ENCODE data around the gene DELE1. TPM values are rescaled to one million over a fixed set of nuclear protein-coding genes. Genes with fewer than 3 reads are reported as not detected.
A peak's percentile ranks its signal among the peaks of the same experiment; 100 is the strongest.

Gene DELE1
- total RNA-seq, 4 donors from 2014 or later = 24.7 to 102 (median 45.8) TPM

GRCh38 chr5:141881886-141882285 lies 41.8 kb upstream of the DELE1 start:
- H3K27ac ChIP-seq = peak overlapping the region; percentile 7 to 8
- H3K27me3 ChIP-seq = peaks cover 9% of the 10 kb centered on the region in 2 donors
- no peaks in the 10 kb centered on the region for H3K36me3 ChIP-seq
- H3K4me3 ChIP-seq = no peak overlapping the region
- peaks cover 0 to 12% of the 10 kb centered on the region in 2 donors for H3K4me1 ChIP-seq
- no peak for DNase-seq
- TF ChIP-seq, protein P1, sequence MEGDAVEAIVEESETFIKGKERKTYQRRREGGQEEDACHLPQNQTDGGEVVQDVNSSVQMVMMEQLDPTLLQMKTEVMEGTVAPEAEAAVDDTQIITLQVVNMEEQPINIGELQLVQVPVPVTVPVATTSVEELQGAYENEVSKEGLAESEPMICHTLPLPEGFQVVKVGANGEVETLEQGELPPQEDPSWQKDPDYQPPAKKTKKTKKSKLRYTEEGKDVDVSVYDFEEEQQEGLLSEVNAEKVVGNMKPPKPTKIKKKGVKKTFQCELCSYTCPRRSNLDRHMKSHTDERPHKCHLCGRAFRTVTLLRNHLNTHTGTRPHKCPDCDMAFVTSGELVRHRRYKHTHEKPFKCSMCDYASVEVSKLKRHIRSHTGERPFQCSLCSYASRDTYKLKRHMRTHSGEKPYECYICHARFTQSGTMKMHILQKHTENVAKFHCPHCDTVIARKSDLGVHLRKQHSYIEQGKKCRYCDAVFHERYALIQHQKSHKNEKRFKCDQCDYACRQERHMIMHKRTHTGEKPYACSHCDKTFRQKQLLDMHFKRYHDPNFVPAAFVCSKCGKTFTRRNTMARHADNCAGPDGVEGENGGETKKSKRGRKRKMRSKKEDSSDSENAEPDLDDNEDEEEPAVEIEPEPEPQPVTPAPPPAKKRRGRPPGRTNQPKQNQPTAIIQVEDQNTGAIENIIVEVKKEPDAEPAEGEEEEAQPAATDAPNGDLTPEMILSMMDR (IDR thresholded peaks at IDR 0.05) = no peak
- no peak for TF ChIP-seq POLR2A (IDR thresholded peaks at IDR 0.05)
- no peaks in the 10 kb centered on the region for H3K9me3 ChIP-seq
- intact Hi-C loops (cut with DNase I; ENCODE audit: low total_unique reads) = loop anchor here (5.0 kb wide), 1 partner anchor 180 kb away; no protein-coding TSS in a partner anchor

GRCh38 chr5:141882594-141883183 lies 41.0 kb upstream of the DELE1 start:
- Histone ChIP-seq H3K27me3 (peaks cover 1 to 3% of the 10 kb centered on the region in 2 donors), H3K4me3 (no peak overlapping the region), H3K27ac (no peak overlapping the region), H3K36me3 (no peaks in the 10 kb centered on the region), H3K9me3 (no peaks in the 10 kb centered on the region), H3K4me1 (peaks cover 0 to 4% of the 10 kb centered on the region in 2 donors)
- intact Hi-C loops (cut with DNase I; ENCODE audit: low total_unique reads) = loop anchor here (5.0 kb wide), 1 partner anchor 180 kb away; no protein-coding TSS in a partner anchor
- no peak for DNase-seq
- TF ChIP-seq, protein P1 (IDR thresholded peaks at IDR 0.05) = no peak
- no peak for TF ChIP-seq POLR2A (IDR thresholded peaks at IDR 0.05)

- no peak overlapping the region for H3K27ac ChIP-seq
- intact Hi-C loops (cut with DNase I; ENCODE audit: low total_unique reads) = loop anchor here (5.0 kb wide), 1 partner anchor 181 kb away; no protein-coding TSS in a partner anchor
- no peaks in the 10 kb centered on the region for H3K4me1 ChIP-seq
- no peak overlapping the region for H3K4me3 ChIP-seq
- DNase-seq = no peak
- H3K36me3 ChIP-seq = no peaks in the 10 kb centered on the region
- no peaks in the 10 kb centered on the region for H3K27me3 ChIP-seq
- no peaks in the 10 kb centered on the region for H3K9me3 ChIP-seq
- no peak for TF ChIP-seq POLR2A (IDR thresholded peaks at IDR 0.05)
- TF ChIP-seq, protein P1 (IDR thresholded peaks at IDR 0.05) = no peak
Measured at GRCh38 chr5:141883184-141883891, 40.3 kb upstream of the DELE1 start.

GRCh38 chr5:141883892-141884318 lies 39.8 kb upstream of the DELE1 start:
- no peak overlapping the region for H3K4me3 ChIP-seq

More at GRCh38 chr5:141883892-141884318, 39.8 kb upstream of the DELE1 start:
- Histone ChIP-seq H3K27ac (no peak overlapping the region), H3K4me1 (no peaks in the 10 kb centered on the region), H3K27me3 (no peaks in the 10 kb centered on the region), H3K36me3 (no peaks in the 10 kb centered on the region), H3K9me3 (no peaks in the 10 kb centered on the region)
- TF ChIP-seq, protein P1 (IDR thresholded peaks at IDR 0.05) = no peak
- no peak for TF ChIP-seq POLR2A (IDR thresholded peaks at IDR 0.05)
- intact Hi-C loops (cut with DNase I; ENCODE audit: low total_unique reads) = loop anchor here (5.0 kb wide), 1 partner anchor 182 kb away; no protein-coding TSS in a partner anchor
- no peak for DNase-seq
